Measurements from ENCODE around the gene SLCO3A1.

- TF ChIP-seq CTCF (IDR thresholded peaks at IDR 0.05): no peak
- no peak for TF ChIP-seq POLR2A (IDR thresholded peaks at IDR 0.05)
Observed at GRCh38 chr15:92178911-92179310, 325.4 kb downstream of the SLCO3A1 start.
